Measurements from ENCODE around the gene DPCD.
"Not testable (repeated sequence)": the region's sequence is repeated elsewhere in the genome, so short reads cannot be mapped to it uniquely, and the experiment has no call there.

The DPCD gene

GRCh38 chr10:101575091-101575490 lies 13.0 kb upstream of the DPCD start:
- H3K4me3 Mint-ChIP-seq = no peak overlapping the region
- no peaks in the 10 kb centered on the region for H3K9me3 Mint-ChIP-seq
- H3K4me1 Mint-ChIP-seq = no peaks in the 10 kb centered on the region
- no peaks in the 10 kb centered on the region for H3K36me3 Mint-ChIP-seq
- H3K27ac Mint-ChIP-seq = no peak overlapping the region
- no peaks in the 10 kb centered on the region for H3K27me3 Mint-ChIP-seq

DNA sequence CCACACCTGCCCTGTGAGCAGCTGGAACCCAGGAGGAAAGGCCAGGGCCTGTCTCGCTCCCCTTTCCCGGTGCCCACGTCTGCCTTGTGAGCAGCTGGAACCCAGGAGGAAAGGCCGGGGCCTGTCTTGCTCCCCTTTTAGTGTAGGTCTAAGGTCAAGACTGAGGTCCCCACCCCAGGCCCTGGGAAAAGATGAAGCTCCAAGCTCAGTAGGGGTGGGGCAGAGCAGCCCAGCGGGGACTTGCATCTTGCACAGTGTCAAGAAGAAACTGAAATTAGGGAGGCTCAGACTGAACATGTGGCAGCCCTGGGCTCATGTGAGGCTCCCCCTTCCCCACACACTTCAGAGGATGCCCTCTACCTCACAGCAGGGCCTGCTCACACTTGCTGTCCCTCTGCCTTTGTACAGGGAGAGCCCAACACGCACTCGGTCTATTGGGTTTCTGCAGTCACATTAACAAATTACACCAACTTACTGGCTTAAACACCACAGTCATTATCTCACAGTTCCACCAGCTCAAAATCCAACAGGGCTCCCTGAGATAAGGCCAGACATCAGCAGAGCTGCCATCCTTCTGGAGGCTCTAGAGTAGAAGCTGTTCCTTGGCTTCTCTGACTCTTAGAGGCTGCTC lies 12.4 kb upstream of the DPCD start:
- Mint-ChIP-seq H3K4me1 (no peaks in the 10 kb centered on the region), H3K4me3 (no peak overlapping the region), H3K9me3 (no peaks in the 10 kb centered on the region), H3K27me3 (no peaks in the 10 kb centered on the region), H3K27ac (no peak overlapping the region), H3K36me3 (no peaks in the 10 kb centered on the region)

GRCh38 chr10:101576211-101576863 lies 11.8 kb upstream of the DPCD start:
- no peaks in the 10 kb centered on the region for H3K9me3 Mint-ChIP-seq
- no peak overlapping the region for H3K4me3 Mint-ChIP-seq
- no peaks in the 10 kb centered on the region for H3K27me3 Mint-ChIP-seq
- H3K4me1 Mint-ChIP-seq = no peaks in the 10 kb centered on the region
- no peaks in the 10 kb centered on the region for H3K36me3 Mint-ChIP-seq
- H3K27ac Mint-ChIP-seq = no peak overlapping the region

- Mint-ChIP-seq H3K27me3 (no peaks in the 10 kb centered on the region), H3K27ac (no peak overlapping the region), H3K4me3 (no peak overlapping the region), H3K9me3 (no peaks in the 10 kb centered on the region), H3K36me3 (no peaks in the 10 kb centered on the region), H3K4me1 (no peaks in the 10 kb centered on the region)
Measured at GRCh38 chr10:101577121-101577871, 10.8 kb upstream of the DPCD start.

- Mint-ChIP-seq H3K27me3 (no peaks in the 10 kb centered on the region), H3K4me3 (no peak overlapping the region), H3K4me1 (no peaks in the 10 kb centered on the region), H3K36me3 (no peaks in the 10 kb centered on the region), H3K27ac (no peak overlapping the region), H3K9me3 (no peaks in the 10 kb centered on the region)
Measured at GRCh38 chr10:101578192-101578591, 9.9 kb upstream of the DPCD start.

DNA sequence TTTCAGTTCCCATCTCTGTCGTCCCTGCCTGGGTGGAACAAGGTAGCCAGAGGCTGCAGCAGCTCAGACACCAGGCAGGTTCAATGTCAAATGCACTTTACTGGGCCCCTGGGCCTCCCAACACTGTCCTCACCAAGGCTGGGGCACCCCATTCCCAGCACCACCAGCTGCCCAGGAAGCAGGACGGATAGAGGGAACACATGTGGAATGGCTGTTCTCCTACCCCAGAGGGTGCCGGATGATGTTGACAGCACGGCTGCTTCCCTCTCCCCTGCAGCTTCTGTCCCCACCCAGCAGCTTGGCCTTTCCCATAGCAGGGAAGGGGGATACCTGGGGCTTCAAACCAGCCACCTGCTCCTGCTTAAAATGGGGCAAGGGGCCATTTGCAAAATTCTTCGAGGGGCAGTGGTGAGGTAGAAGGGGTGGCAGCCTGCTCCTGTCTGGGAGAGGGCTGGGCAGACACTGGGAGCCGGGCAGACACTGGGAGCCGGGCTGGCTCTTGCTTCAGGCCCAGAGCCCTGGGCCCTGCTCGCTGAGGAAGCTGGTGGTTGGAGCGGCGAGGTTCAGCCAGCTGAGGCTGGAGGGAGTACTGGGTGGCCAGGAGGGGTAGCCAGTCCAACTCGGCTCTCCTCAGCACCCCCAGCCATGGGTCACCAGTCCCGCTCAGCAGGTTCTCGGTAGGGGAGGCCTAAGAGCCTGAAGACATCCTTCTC lies 9.2 kb upstream of the DPCD start:
- no peaks in the 10 kb centered on the region for H3K36me3 Mint-ChIP-seq
- H3K27ac Mint-ChIP-seq = no peak overlapping the region
- H3K9me3 Mint-ChIP-seq = no peaks in the 10 kb centered on the region
- H3K4me1 Mint-ChIP-seq = no peaks in the 10 kb centered on the region
- no peak overlapping the region for H3K4me3 Mint-ChIP-seq
- H3K27me3 Mint-ChIP-seq = no peaks in the 10 kb centered on the region

DNA sequence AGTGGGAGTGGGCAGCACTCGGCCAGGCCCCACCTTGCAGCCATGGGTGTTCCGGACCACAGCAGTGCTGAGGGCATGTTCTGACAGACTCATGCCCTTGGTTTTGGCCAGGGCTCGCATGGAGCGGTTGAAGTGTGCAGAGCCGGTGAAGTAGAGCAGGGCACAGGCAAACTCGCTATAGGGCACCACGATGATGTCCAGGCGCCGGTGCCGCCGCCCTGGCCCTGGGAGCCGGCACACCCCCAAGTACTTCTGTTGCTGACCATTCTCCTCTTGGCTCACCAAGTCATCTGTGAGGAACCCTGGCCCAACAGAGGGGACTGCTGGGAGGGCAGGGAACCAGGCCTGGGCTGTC lies 8.6 kb upstream of the DPCD start:
- H3K27ac Mint-ChIP-seq = no peak overlapping the region
- H3K4me3 Mint-ChIP-seq = no peak overlapping the region

GRCh38 chr10:101580486-101581399 lies 7.4 kb upstream of the DPCD start:
- no peaks in the 10 kb centered on the region for H3K9me3 Mint-ChIP-seq
- no peaks in the 10 kb centered on the region for H3K36me3 Mint-ChIP-seq
- H3K4me3 Mint-ChIP-seq = no peak overlapping the region
- no peaks in the 10 kb centered on the region for H3K27me3 Mint-ChIP-seq
- H3K4me1 Mint-ChIP-seq = peaks cover 11% of the 10 kb centered on the region
- H3K27ac Mint-ChIP-seq = no peak overlapping the region

More for the DNA sequence above, 8.6 kb upstream of the DPCD start:
- Mint-ChIP-seq H3K27me3 (no peaks in the 10 kb centered on the region), H3K9me3 (no peaks in the 10 kb centered on the region), H3K4me1 (peaks cover 3% of the 10 kb centered on the region), H3K36me3 (no peaks in the 10 kb centered on the region)

DNA sequence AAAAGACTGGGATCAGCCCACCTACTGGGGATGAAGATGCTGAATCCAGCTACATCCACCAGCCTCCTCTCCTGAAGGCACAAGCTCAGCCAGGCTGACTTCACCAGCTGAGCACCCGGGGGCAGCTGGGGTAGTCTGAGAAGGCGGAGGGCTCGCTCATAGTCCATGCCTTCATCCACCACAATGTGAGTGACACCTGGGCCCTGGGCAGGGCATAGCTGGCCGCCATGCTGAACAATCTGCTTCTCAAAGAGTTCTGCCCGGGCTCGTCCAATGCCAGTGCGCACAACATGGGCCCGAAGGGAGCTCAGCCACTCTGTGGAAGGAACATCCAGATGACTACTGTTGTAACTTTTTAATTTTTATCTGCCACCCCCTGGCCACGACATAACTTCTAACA lies 2.3 kb upstream of the DPCD start:
- H3K36me3 Mint-ChIP-seq = no peaks in the 10 kb centered on the region
- no peak overlapping the region for H3K4me3 Mint-ChIP-seq
- H3K27ac Mint-ChIP-seq = no peak overlapping the region
- H3K9me3 Mint-ChIP-seq = no peaks in the 10 kb centered on the region
- peaks cover 31% of the 10 kb centered on the region for H3K4me1 Mint-ChIP-seq
- no peaks in the 10 kb centered on the region for H3K27me3 Mint-ChIP-seq

DNA sequence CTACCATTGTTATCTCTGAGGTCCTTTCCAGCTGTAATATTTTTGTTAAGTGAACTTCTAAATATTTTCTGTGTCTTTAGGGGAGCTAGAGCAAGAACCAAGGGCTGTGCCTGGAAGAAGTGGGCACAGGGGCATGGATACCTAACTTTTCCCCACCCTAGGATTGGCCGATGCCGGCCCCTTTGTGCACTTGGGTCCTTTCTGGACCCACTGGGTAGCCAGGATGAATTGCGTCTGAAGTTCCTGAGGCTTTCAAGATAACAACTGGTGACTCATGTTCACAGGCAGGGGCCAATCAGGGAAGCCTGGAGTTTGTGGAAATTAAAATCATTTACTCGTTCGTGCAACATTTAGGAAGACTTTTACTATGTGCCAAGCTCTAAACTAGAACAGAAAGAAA lies 758 bp downstream of the DPCD start:
- Mint-ChIP-seq H3K36me3 (no peaks in the 10 kb centered on the region), H3K4me3 (peak overlapping the region; percentile 95)

DNA sequence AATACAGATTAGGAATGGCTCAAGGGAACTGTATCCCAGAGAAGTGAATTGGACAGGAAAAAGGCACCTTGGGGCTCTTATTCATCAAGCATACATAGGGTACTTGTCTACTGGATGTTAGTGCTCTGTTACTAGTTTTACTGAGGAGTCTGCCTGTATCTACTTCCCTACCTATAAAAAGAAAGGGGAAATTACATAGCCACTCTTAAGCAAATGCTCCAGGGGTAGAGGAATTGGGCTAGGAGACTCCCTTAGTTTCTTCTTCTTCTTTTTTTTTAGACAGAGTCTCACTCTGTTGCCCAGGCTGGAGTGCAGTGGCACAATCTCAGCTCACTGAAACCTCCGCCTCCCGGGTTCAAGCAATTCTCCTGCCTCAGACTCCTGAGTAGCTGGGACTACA lies 5.2 kb downstream of the DPCD start:
- H3K27me3 Mint-ChIP-seq, H3K4me1 Mint-ChIP-seq, H3K36me3 Mint-ChIP-seq, H3K27ac Mint-ChIP-seq, H3K9me3 Mint-ChIP-seq, H3K4me3 Mint-ChIP-seq: not testable (repeated sequence)

More for the DNA sequence above, 758 bp downstream of the DPCD start:
- Mint-ChIP-seq H3K4me1 (peaks cover 31% of the 10 kb centered on the region), H3K27ac (no peak overlapping the region), H3K27me3 (no peaks in the 10 kb centered on the region), H3K9me3 (no peaks in the 10 kb centered on the region)

GRCh38 chr10:101595591-101596433 lies 7.7 kb downstream of the DPCD start:
- no peak overlapping the region for H3K27ac Mint-ChIP-seq
- H3K36me3 Mint-ChIP-seq = no peaks in the 10 kb centered on the region
- no peaks in the 10 kb centered on the region for H3K27me3 Mint-ChIP-seq
- H3K4me1 Mint-ChIP-seq = no peaks in the 10 kb centered on the region
- no peaks in the 10 kb centered on the region for H3K9me3 Mint-ChIP-seq
- no peak overlapping the region for H3K4me3 Mint-ChIP-seq

GRCh38 chr10:101597091-101597900 lies 9.2 kb downstream of the DPCD start:
- Mint-ChIP-seq H3K27ac (no peak overlapping the region), H3K27me3 (no peaks in the 10 kb centered on the region), H3K4me1 (no peaks in the 10 kb centered on the region), H3K4me3 (no peak overlapping the region), H3K36me3 (no peaks in the 10 kb centered on the region), H3K9me3 (no peaks in the 10 kb centered on the region)

DNA sequence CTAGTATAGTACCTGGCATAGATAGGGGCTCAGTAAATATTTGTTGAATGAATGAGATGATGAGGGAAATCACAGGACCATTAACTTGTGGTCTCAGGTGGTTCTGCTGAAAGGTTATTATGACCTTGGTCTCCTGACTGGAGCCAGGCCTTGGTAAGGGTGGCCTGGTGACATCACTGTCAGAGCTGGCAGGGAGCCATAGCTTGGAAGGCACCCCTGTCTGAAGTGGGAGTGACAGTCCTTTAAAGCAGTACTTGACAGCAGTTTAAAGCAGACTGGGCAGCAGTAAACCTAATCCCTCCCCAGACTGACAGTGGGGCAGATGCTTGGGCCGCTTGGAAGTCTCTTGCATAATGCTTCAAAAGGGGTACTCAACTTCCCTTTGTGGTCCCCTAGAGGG lies 13.4 kb downstream of the DPCD start:
- no peaks in the 10 kb centered on the region for H3K27me3 Mint-ChIP-seq
- H3K4me3 Mint-ChIP-seq = no peak overlapping the region
- H3K27ac Mint-ChIP-seq = no peak overlapping the region
- H3K9me3 Mint-ChIP-seq = no peaks in the 10 kb centered on the region
- peaks cover 1% of the 10 kb centered on the region for H3K36me3 Mint-ChIP-seq
- H3K4me1 Mint-ChIP-seq = no peaks in the 10 kb centered on the region

Data from activated naive CD4-positive, alpha-beta T cell treated with anti-CD3 and anti-CD28 coated beads, Interleukin-2, amount 50 U/mL, for 24 hours (primary cell).